Umbilical cord (tissue), 2 donors: Measurements from ENCODE around the gene CAMKK2. TPM values are rescaled to one million over a fixed set of nuclear protein-coding genes. Genes with fewer than 3 reads are reported as not detected.
"Not testable (repeated sequence)": the region's sequence is repeated elsewhere in the genome, so short reads cannot be mapped to it uniquely, and the experiment has no call there.

Experiments used
- DNase-seq: peaks from one replicate; pipeline ENCODE4 v3.0.0-alpha.2; 2015; ENCODE audit warnings: low spot score
- total RNA-seq: library from RNA; depleted of rRNA; stranded (reverse); fragments of >200 nt; gene quantifications from one replicate; pipeline ENCODE4 v1.2.3, GENCODE V29; 2014; ENCODE audit warnings: low replicate concordance; ENCODE audit not compliant: insufficient read depth

CAMKK2 gene
- total RNA-seq = 16.9 TPM

DNA sequence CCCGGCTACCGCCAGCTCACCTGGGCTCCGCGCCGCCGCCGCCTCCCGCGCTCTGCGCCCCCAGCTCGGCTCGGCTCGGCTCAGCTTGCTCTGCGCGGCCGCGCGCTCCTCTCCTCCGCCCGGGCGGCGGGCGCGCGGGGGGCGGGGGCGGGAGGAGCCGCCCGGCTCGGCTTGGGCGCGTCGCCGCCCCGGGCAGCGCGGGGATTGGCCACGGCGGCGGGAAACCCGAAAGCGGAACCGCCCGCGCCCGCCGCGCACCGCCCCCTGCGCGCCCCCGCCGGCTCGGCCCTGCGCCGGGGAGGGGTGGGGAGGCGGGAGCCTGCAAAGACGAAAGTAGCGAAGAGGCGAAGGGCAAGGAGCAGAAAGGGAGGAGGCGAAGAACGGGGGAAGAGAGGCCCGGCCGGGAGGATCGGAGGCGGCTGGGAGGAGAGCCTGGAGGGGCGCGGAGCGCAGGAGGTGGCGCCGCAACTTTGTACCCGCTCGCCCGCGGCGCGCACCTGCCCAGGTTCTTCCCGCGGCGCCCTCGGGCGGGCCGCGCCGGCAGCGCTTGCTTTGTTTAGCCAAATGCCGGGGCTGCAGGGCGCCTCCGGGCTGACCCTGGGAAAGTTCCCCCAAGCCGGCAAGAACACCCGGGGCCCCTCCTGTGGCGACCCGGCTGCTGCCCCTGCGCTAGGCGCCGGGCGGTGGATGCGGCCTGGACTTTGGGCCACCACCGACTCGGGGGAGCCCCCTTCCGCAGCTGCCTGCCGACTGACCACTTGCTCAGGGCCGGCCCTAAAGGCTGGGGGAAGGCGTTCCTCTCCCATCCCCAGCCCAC is at the start of gene CAMKK2:
Gene CAMKK2, minus strand, starts transcription at position 92 of the 817 bp plus-strand sequence. CDS start 22,183 bp downstream, outside the sequence.
- DNase-seq = peak; percentile 91

DNA sequence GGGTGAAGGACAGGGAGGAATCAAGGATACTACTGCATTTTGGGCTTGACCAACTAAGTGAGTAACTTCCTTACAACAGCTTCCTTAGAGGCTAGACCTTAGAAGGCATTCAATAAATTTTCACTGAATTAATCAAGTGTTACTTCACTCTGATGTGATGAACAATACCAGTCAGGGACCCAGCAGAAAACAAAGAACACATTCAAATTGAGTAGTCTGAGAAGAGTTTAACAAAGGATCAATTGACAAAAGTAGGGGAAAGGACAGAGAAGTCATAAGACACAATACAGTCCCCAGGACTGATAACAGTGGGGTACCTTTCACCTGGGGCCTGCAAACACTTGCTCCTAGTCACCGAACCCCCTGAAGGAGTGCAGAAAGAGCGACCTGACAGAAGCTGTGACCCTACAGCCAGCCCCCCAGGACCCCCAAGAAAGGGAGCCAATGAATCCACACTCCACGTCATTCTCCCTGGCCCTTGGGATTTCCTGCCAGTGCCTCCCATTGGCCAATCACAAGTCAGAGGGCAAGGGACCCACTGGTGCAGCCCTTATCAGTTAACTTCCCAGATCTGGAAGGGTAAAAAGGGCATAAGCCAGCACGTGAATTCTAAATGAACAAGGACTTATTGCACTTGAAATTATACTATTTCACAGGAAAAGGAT is 48.8 kb upstream of the CAMKK2 start:
- no peak for DNase-seq

DNA sequence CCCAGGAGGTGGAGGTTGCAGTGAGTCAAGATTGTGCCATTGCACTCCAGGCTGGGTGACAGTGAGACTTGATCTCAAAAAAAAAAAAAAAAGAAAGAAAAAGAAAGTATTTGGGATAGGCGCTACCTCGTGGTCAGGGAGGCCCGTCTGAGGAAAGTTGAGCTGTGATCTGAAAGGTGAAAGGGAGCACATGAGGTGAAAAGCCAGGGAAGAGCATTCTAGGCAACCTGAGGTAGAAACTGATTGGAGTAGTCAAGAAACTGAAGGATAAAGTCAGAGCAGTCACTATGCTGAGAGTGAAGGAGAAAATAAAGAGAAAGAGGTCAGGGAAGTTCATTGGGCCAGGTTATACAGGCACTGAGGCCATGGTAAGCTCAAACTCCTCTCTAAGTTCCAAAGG is 48.0 kb upstream of the CAMKK2 start:
- DNase-seq = no peak

- DNase-seq = no peak
Measured at GRCh38 chr12:121337416-121337815, 40.9 kb upstream of the CAMKK2 start.

GRCh38 chr12:121334513-121335343 is 38.2 kb upstream of the CAMKK2 start:
- DNase-seq = peak; percentile 63

GRCh38 chr12:121333747-121334146 is 37.2 kb upstream of the CAMKK2 start:
- no peak for DNase-seq

DNA sequence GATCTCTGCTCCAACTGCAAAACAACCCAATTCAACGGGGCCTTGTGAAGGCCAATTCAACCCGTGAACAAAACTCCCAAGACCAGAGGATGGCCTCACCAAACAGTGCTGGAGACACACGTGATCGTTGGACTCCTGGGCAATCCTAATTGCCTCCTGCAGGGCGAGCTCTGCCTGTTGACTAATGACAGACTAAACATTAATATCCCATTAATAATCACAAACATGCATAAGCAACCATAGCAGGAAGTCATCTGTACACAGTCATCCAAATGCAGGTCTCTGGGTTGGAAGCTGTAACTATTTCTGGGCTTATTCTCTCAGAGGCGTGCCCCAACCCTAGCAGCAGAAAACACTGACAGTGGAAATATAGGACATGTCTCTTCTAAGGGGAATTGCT is 34.7 kb upstream of the CAMKK2 start:
- no peak for DNase-seq

- no peak for DNase-seq
Measured at GRCh38 chr12:121330692-121331091, 34.2 kb upstream of the CAMKK2 start.

DNA sequence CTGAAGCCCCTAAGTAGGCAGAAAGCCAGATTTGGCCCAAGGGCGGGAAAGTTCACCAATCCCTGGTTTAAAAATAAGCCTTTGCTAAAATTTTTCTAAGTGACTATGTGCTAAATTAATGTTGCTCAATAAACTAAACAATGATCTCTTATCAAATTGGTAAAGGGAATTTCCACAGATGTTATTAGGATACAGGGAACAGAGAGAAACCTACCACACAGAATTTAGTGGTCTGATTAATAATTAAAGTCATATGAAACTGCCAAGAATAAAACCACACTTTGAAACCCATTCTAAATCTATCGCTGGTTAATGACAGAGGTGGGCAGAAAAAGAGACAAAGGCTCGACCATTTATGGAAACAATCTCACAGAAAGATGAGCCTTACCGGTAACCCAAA is 33.7 kb upstream of the CAMKK2 start:
- DNase-seq = no peak

- DNase-seq = no peak
Measured at GRCh38 chr12:121328620-121329019, 32.1 kb upstream of the CAMKK2 start.

DNA sequence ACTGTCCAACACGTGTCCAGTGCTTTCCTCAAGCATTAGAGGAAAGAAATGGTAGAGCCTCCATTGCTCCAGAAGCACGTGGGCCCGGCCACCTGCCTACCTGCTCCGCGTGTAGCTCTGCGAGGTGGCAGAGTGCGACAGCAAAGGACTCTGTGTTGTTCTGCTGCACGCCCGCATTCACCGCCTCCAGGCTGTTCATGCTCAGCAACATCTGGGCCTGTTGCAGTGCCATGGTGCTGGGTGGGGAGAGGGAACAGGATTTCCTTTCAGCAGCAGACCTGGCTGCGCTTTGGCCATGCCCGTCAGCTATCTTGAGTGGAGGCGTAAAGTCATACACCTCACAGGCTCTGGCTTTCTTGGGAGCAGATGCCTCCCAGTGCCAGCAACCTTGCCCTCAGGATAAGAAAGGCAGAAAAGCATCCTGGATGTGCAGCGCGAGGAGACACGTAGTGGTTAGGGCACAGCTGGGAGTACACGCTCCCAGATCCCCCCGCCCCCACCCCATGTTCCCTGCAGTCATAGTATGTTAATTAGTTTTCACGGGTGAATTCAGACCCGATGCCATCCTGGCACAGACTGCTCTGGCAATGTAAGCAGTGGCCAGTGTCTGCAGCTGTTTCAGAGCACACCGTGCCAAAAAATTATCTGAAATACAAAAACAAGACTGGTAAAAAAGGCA is 30.6 kb upstream of the CAMKK2 start:
- DNase-seq = no peak

DNA sequence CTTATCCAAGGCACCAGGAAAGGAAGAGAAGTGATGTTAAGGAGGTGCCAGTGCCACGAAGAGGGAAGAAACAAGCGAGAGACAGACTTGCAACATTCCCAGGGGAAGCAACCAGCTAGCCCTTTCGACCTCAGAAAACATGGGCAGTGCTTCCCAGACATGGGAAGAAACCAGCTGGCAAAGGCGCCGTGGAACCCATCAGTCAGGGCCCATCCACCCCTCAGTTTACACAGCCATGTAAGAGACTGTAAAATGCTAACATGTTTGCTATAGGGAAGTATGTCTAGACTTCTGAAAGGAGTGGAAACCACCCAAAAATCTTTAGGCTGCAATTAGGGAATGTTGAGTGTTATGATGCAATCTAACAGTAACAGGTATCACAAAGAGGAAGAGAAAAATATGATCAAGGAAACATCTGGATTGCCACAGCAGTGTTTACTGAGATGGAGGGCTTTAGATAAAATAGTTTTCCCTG is 29.4 kb upstream of the CAMKK2 start:
- DNase-seq = no peak

GRCh38 chr12:121323908-121324307 is 27.4 kb upstream of the CAMKK2 start:
- DNase-seq = no peak

DNA sequence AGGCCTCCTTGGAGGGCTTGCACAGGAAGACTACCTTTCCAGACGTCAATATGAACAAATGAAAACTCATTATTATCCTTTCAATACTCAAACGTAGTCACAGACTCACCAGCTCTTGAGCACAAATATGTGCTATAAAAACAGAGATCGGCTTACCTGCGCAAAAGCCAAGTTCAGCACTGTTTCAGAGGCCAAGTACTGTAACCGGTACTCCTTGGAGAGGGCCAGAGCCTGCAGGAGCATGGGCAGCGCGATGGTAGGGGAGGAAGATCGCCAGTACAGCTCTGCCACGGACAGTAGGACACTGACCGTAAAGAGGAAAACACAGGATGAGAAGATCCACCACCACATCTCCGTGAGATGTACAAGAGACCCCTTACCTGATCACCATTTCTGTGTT is 21.6 kb upstream of the CAMKK2 start:
- no peak for DNase-seq

DNA sequence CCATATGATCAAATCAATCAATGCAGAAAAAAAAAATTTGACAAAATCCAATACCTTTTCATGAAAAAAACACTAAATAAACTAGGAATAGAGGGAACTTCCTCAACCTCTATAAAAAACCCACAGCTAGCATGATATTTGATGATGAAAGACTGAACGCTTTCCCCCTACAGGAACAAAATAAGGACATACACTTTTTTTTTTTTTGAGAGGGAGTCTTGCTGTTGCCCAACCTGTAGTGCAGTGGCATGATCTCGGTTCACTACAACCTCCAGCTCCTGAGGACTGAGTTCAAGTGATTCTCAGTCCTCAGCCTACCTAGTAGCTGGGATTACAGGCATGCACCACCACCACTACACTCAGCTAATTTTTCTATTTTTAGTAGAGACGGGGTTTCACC is 17.9 kb upstream of the CAMKK2 start:
- no peak for DNase-seq

DNA sequence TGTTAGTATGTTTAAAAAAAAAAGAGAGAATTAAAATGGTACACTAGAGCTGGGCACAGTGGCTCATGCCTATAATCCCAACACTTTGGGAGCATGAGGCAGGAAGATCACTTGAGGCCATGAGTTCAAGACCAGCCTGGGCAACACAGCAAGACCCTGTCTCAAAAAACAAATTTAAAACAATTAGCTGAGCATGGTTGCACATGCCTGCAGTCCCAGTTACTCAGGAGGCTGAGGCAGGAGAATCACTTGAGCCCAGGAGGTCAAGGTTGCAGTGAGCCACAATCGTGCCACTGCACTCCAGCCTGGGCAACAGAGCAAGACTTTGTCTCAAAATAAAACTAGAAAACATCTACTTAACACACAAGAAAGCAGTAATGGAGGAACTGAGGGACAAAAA is 13.7 kb upstream of the CAMKK2 start:
- not testable (repeated sequence) for DNase-seq

DNA sequence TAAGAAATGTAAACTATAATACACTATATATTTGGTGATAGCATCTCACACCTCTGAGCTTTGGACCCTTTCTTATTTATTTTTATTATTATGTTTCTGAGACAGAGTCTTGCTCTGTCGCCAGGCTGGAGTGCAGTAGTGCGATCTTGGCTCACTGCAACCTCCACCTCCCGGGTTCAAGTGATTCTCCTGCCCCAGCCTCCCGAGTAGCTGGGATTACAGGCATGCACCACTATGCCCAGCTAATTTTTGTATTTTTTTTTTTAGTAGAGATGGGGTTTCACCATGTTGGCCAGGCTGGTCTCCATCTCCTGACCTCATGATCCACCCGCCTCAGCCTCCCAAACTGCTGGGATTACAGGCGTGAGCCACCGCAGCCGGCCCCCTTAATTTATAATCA is 10.9 kb upstream of the CAMKK2 start:
- not testable (repeated sequence) for DNase-seq

GRCh38 chr12:121304306-121304705 is 7.8 kb upstream of the CAMKK2 start:
- DNase-seq = no peak

GRCh38 chr12:121301876-121302275 is 5.4 kb upstream of the CAMKK2 start:
- DNase-seq = no peak

DNA sequence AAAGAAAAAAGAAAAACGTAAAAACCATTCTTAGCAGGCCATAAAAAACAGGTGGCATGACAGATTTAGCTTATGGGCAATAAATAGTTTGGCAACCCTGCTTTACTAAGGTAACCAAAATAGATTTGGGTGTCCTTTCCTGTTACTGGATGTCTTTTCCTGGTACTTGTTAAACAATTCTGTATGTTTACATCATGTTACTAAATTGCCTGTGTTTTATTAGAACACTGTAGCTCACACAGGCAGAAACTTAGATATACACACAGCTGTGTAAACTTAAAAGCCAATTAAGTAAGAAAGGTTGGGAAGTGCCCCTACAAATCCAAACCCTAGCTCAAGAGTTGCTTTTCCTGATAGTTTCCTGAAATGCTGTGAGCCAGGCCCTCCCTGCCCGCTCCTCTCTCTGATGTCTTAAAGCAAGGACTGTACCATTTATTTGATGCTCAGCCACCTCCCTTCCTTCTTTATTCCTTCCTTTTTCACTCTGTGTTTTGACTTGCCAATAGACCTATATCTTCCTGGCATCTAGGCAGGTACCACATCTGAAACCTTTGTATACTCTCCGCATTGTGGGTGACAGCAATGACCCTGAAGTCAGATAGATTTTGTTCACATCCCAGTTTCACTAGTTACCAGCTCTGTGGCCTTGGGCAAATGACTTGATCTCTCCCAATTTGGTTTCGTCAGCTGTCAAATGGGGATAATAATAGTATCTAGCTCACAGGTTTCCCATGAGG is 3.7 kb upstream of the CAMKK2 start:
- no peak for DNase-seq

DNA sequence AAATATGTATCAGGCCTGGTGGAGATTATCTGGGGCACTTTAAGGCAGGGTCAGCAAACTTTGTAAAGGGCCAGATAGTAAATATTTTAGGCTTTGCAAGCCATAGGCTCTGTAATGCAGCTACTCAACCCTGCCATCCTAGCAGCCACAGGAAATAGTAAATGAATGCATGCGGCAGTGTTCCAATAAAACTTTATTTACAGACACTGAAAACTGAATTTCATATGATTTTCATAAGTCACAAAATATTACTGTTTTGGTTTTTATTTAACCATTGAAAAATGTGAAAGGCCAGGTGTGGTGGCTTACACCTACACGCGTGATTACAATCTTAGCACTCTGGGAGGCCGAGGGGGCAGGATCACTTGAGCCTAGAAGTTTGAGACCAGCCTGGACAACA is 3.2 kb upstream of the CAMKK2 start:
- no peak for DNase-seq
